NCI-H2227 (cell line): ENCODE measurements around the gene PRKCE.
"Not testable (repeated sequence)": the region's sequence is repeated elsewhere in the genome, so short reads cannot be mapped to it uniquely, and the experiment has no call there.

Experiments used
- DNase-seq: peaks from one replicate; lab custom pipeline; 2025; ENCODE audit not compliant: unreplicated experiment; lab: John Stamatoyannopoulos, UW

Gene PRKCE

GRCh38 chr2:45882707-45883602 lies 231.5 kb downstream of the PRKCE start:
- peak; percentile 31 for DNase-seq

- DNase-seq: no peak
These were observed 232.1 kb downstream of the PRKCE start for GRCh38 chr2:45883603-45884000.

GRCh38 chr2:45884126-45884525 lies 232.7 kb downstream of the PRKCE start:
- no peak for DNase-seq

GRCh38 chr2:45885171-45885621 lies 233.7 kb downstream of the PRKCE start:
- no peak for DNase-seq

- DNase-seq: no peak
These were observed 234.7 kb downstream of the PRKCE start for GRCh38 chr2:45886171-45886663.

- no peak for DNase-seq
These were observed 236.7 kb downstream of the PRKCE start for GRCh38 chr2:45888167-45888566.

GRCh38 chr2:45888641-45889040 lies 237.2 kb downstream of the PRKCE start:
- no peak for DNase-seq

GRCh38 chr2:45889053-45889452 lies 237.6 kb downstream of the PRKCE start:
- peak; percentile 80 for DNase-seq

GRCh38 chr2:45889620-45890370 lies 238.3 kb downstream of the PRKCE start:
- no peak for DNase-seq

- DNase-seq: not testable (repeated sequence)
These were observed 238.8 kb downstream of the PRKCE start for GRCh38 chr2:45890371-45890646.

- no peak for DNase-seq
These were observed 239.3 kb downstream of the PRKCE start for GRCh38 chr2:45890819-45891218.

GRCh38 chr2:45891719-45892424 lies 240.4 kb downstream of the PRKCE start:
- DNase-seq: no peak

- DNase-seq: peak; percentile 44
These were observed 240.9 kb downstream of the PRKCE start for GRCh38 chr2:45892425-45892745.

- DNase-seq: peak; percentile 46
These were observed 241.3 kb downstream of the PRKCE start for GRCh38 chr2:45892757-45893156.

GRCh38 chr2:45894211-45894610 lies 242.7 kb downstream of the PRKCE start:
- DNase-seq: no peak

GRCh38 chr2:45895241-45895861 lies 243.9 kb downstream of the PRKCE start:
- DNase-seq: no peak

- DNase-seq: no peak
These were observed 244.8 kb downstream of the PRKCE start for GRCh38 chr2:45896311-45896710.

GRCh38 chr2:45897842-45898241 lies 246.4 kb downstream of the PRKCE start:
- DNase-seq: no peak

GRCh38 chr2:45898819-45899218 lies 247.3 kb downstream of the PRKCE start:
- no peak for DNase-seq

GRCh38 chr2:45899926-45900325 lies 248.5 kb downstream of the PRKCE start:
- DNase-seq: no peak

- no peak for DNase-seq
These were observed 250.1 kb downstream of the PRKCE start for GRCh38 chr2:45901468-45902032.
